Loucy (cell line): ENCODE results near the gene TTYH2.

Source experiments
- H2AFZ ChIP-seq: fragments of 200-600 bp; sonication (generic); 2 replicates; pipeline ENCODE4 v1.6.0; 2016; ENCODE audit warnings: antibody characterized with exemption, mild to moderate bottlenecking, low read length, moderate library complexity
- H3F3A ChIP-seq: fragments of 200-600 bp; 2 replicates; pipeline ENCODE4 v1.6.0; 2016; ENCODE audit warnings: antibody characterized with exemption, low read depth, mild to moderate bottlenecking
- H3K27me3 ChIP-seq: fragments of 200-600 bp; sonication (generic); 2 replicates; pipeline ENCODE4 v1.6.1; 2014; ENCODE audit warnings: low read length, mild to moderate bottlenecking; ENCODE audit not compliant: insufficient read depth, poor library complexity, severe bottlenecking
- H3K36me3 ChIP-seq: fragments of 200-600 bp; sonication (generic); 2 replicates; pipeline ENCODE4 v1.6.1; 2016; ENCODE audit warnings: low read length; ENCODE audit not compliant: insufficient read depth
- H3K4me1 ChIP-seq: fragments of 200-600 bp; sonication (generic); 2 replicates; pipeline ENCODE4 v1.5.1; 2014; ENCODE audit warnings: low read length, mild to moderate bottlenecking; ENCODE audit not compliant: insufficient read depth, poor library complexity, severe bottlenecking
- H3K4me2 ChIP-seq: fragments of 200-600 bp; sonication (generic); 2 replicates; pipeline ENCODE4 v1.6.0; 2014; ENCODE audit warnings: antibody characterized with exemption, low read length, low read depth, mild to moderate bottlenecking; ENCODE audit not compliant: poor library complexity, severe bottlenecking
- H3K4me3 ChIP-seq: fragments of 200-600 bp; sonication (generic); 2 replicates; pipeline ENCODE4 v1.5.1; 2014; ENCODE audit warnings: low read length, mild to moderate bottlenecking, mixed read lengths; ENCODE audit not compliant: poor library complexity, severe bottlenecking
- H3K79me2 ChIP-seq: fragments of 200-600 bp; sonication (generic); 2 replicates; pipeline ENCODE4 v1.6.1; 2014; ENCODE audit warnings: low read length; ENCODE audit not compliant: insufficient read depth
- H3K9ac ChIP-seq: fragments of 200-600 bp; sonication (generic); 2 replicates; pipeline ENCODE4 v1.6.0; 2014; ENCODE audit warnings: mild to moderate bottlenecking, low read depth, low read length, moderate library complexity; ENCODE audit not compliant: poor library complexity, severe bottlenecking
- H3K9me2 ChIP-seq: fragments of 200-600 bp; sonication (generic); replicated peaks from 2 replicates; pipeline ENCODE4 v1.6.1; 2016; ENCODE audit warnings: low read depth, low read length, mixed read lengths
- H3K9me3 ChIP-seq: fragments of 200-600 bp; sonication (generic); 2 replicates; pipeline ENCODE4 v1.6.1; 2014; ENCODE audit warnings: mild to moderate bottlenecking, antibody characterized with exemption, low read length, low read depth; ENCODE audit not compliant: insufficient read depth
- H4K20me1 ChIP-seq: fragments of 200-600 bp; sonication (generic); 2 replicates; pipeline ENCODE4 v1.6.0; 2014; ENCODE audit warnings: antibody characterized with exemption, low read length, mild to moderate bottlenecking; ENCODE audit not compliant: insufficient read depth, poor library complexity, severe bottlenecking
- EZH2phosphoT487 ChIP-seq: fragments of 200-600 bp; IDR thresholded peaks from 2 replicates; pipeline ENCODE4 v1.6.1; 2018; ENCODE audit warnings: antibody characterized with exemption, mild to moderate bottlenecking, moderate library complexity, borderline replicate concordance
- TF ChIP-seq, protein P1 (sequence below): fragments of 200-600 bp; sonication (generic); conservative IDR thresholded peaks from 2 replicates; pipeline ENCODE4 v1.5.1; 2014; ENCODE audit warnings: mild to moderate bottlenecking, antibody characterized with exemption, low read length

The TTYH2 gene

DNA sequence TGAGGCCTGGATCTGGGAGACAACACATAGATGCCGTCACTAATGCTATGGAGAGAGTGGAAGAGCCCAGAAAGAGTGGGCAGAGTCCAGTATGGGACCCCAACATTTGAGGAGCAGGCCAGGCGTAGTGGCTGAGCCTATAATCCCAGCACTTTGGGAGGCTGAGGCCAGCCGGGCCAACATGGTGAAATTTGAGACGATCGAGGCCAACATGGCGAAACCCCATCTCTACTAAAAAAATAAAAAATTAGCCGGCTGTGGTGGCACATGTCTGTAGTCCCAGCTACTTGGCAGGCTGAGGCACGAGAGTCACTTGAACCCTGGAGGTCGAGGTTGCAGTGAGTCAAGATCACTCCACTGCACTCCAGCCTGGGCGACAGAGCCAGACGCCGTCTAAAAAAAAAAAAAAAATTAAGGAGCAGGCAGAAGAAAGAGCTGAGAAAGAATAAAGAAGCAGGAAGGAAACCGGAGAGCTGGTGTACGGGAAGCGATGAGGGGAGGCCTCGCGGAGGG, 54.7 kb downstream of the TTYH2 start:
- no peaks in the 10 kb centered on the region for H3F3A ChIP-seq
- H3K36me3 ChIP-seq, result no peaks in the 10 kb centered on the region
- no peaks in the 10 kb centered on the region for H3K79me2 ChIP-seq
- H4K20me1 ChIP-seq, result no peaks in the 10 kb centered on the region
- no peaks in the 10 kb centered on the region for H3K4me1 ChIP-seq
- no peak overlapping the region for H3K4me2 ChIP-seq
- no peaks in the 10 kb centered on the region for H3K9me3 ChIP-seq
- no peak overlapping the region for H3K9ac ChIP-seq
- no peak for TF ChIP-seq EZH2phosphoT487
- TF ChIP-seq, protein P1, sequence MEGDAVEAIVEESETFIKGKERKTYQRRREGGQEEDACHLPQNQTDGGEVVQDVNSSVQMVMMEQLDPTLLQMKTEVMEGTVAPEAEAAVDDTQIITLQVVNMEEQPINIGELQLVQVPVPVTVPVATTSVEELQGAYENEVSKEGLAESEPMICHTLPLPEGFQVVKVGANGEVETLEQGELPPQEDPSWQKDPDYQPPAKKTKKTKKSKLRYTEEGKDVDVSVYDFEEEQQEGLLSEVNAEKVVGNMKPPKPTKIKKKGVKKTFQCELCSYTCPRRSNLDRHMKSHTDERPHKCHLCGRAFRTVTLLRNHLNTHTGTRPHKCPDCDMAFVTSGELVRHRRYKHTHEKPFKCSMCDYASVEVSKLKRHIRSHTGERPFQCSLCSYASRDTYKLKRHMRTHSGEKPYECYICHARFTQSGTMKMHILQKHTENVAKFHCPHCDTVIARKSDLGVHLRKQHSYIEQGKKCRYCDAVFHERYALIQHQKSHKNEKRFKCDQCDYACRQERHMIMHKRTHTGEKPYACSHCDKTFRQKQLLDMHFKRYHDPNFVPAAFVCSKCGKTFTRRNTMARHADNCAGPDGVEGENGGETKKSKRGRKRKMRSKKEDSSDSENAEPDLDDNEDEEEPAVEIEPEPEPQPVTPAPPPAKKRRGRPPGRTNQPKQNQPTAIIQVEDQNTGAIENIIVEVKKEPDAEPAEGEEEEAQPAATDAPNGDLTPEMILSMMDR, result no peak
- H3K9me2 ChIP-seq, result no peaks in the 10 kb centered on the region
- H3K4me3 ChIP-seq, result no peak overlapping the region
- no peak overlapping the region for H2AFZ ChIP-seq
- no peaks in the 10 kb centered on the region for H3K27me3 ChIP-seq

GRCh38 chr17:74268558-74268957, 55.2 kb downstream of the TTYH2 start:
- H4K20me1 ChIP-seq, result no peaks in the 10 kb centered on the region
- no peaks in the 10 kb centered on the region for H3K9me2 ChIP-seq
- H3K79me2 ChIP-seq, result no peaks in the 10 kb centered on the region
- H3F3A ChIP-seq, result no peaks in the 10 kb centered on the region
- TF ChIP-seq EZH2phosphoT487, result no peak
- TF ChIP-seq, protein P1, result no peak
- H3K9ac ChIP-seq, result no peak overlapping the region
- H3K4me2 ChIP-seq, result no peak overlapping the region
- no peak overlapping the region for H3K4me3 ChIP-seq
- no peak overlapping the region for H2AFZ ChIP-seq
- H3K4me1 ChIP-seq, result no peaks in the 10 kb centered on the region
- no peaks in the 10 kb centered on the region for H3K27me3 ChIP-seq
- H3K9me3 ChIP-seq, result no peaks in the 10 kb centered on the region
- no peaks in the 10 kb centered on the region for H3K36me3 ChIP-seq

- H3K79me2 ChIP-seq, result no peaks in the 10 kb centered on the region
- H3F3A ChIP-seq, result no peaks in the 10 kb centered on the region
- no peak for TF ChIP-seq EZH2phosphoT487
- TF ChIP-seq, protein P1, result no peak
- no peak overlapping the region for H3K4me3 ChIP-seq
- H2AFZ ChIP-seq, result no peak overlapping the region
- H3K9me2 ChIP-seq, result no peaks in the 10 kb centered on the region
- H3K4me2 ChIP-seq, result no peak overlapping the region
- no peaks in the 10 kb centered on the region for H3K36me3 ChIP-seq
- no peaks in the 10 kb centered on the region for H4K20me1 ChIP-seq
- no peak overlapping the region for H3K9ac ChIP-seq
- H3K9me3 ChIP-seq, result no peaks in the 10 kb centered on the region
- H3K4me1 ChIP-seq, result no peaks in the 10 kb centered on the region
- H3K27me3 ChIP-seq, result peaks cover 16% of the 10 kb centered on the region
These were observed 57.0 kb downstream of the TTYH2 start for GRCh38 chr17:74270333-74270732.
